Measurements from ENCODE around the gene PTPRD. TPM values are rescaled to one million over a fixed set of nuclear protein-coding genes. Genes with fewer than 3 reads are reported as not detected.

The PTPRD gene
- total RNA-seq, 1 experiment from 2014 or later = not detected

DNA sequence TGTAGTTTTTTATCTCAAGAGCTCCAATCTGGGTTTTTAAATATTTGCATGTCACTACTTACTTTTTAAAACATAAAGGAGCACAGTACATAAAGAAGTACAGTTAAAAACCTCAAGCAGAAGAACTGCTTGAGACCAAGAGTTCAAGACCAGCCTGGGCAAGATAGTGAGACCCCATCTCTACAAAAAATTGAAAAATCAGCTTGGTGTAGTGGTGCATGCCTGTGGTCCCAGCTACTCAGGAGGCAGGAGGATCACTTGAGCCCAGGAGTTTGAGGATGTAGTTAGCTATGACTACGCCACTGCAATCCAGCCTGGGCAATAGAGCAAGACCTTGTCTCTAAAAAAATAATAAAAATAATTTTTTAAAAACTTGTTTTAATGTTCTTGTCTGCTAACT lies 1840.5 kb downstream of the PTPRD start:
- H3K4me1 ChIP-seq (ENCODE audit: control insufficient read depth, insufficient read depth, low read length) = no peaks in the 10 kb centered on the region
- ChIA-PET CTCF (no interaction called here), POLR2A (no interaction called here)
- no peaks in the 10 kb centered on the region for H3K27me3 ChIP-seq (ENCODE audit: control insufficient read depth, insufficient read depth, low read length)
- in situ Hi-C loops (cut with HindIII; ENCODE audit: low pct_unique_long_range_greater_than_20kb, low sequenced_read_pairs) = no loop called here
- ATAC-seq (no peak), DNase-seq (ENCODE audit: low read depth, low spot score) (no peak)
- intact Hi-C loops (cut with micrococcal nuclease; ENCODE audit: unreplicated experiment) = no loop called here
- H3K27ac ChIP-seq (ENCODE audit: low read length) = no peak overlapping the region
- no peaks in the 10 kb centered on the region for H3K36me3 ChIP-seq (ENCODE audit: control insufficient read depth, insufficient read depth, low read length)
- no peak for TF ChIP-seq POLR2AphosphoS5 (IDR thresholded peaks at IDR 0.05; ENCODE audit: low read depth, low read length)
- TF ChIP-seq, protein P1, sequence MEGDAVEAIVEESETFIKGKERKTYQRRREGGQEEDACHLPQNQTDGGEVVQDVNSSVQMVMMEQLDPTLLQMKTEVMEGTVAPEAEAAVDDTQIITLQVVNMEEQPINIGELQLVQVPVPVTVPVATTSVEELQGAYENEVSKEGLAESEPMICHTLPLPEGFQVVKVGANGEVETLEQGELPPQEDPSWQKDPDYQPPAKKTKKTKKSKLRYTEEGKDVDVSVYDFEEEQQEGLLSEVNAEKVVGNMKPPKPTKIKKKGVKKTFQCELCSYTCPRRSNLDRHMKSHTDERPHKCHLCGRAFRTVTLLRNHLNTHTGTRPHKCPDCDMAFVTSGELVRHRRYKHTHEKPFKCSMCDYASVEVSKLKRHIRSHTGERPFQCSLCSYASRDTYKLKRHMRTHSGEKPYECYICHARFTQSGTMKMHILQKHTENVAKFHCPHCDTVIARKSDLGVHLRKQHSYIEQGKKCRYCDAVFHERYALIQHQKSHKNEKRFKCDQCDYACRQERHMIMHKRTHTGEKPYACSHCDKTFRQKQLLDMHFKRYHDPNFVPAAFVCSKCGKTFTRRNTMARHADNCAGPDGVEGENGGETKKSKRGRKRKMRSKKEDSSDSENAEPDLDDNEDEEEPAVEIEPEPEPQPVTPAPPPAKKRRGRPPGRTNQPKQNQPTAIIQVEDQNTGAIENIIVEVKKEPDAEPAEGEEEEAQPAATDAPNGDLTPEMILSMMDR (IDR thresholded peaks at IDR 0.05) = no peak
- TF ChIP-seq SIN3A (IDR thresholded peaks at IDR 0.05; ENCODE audit: borderline replicate concordance, insufficient read depth, low read depth, low read length) = no peak
- TF ChIP-seq TCF7L2 (IDR thresholded peaks at IDR 0.05; ENCODE audit: low read depth, low read length) = no peak
- TF ChIP-seq, protein P2, sequence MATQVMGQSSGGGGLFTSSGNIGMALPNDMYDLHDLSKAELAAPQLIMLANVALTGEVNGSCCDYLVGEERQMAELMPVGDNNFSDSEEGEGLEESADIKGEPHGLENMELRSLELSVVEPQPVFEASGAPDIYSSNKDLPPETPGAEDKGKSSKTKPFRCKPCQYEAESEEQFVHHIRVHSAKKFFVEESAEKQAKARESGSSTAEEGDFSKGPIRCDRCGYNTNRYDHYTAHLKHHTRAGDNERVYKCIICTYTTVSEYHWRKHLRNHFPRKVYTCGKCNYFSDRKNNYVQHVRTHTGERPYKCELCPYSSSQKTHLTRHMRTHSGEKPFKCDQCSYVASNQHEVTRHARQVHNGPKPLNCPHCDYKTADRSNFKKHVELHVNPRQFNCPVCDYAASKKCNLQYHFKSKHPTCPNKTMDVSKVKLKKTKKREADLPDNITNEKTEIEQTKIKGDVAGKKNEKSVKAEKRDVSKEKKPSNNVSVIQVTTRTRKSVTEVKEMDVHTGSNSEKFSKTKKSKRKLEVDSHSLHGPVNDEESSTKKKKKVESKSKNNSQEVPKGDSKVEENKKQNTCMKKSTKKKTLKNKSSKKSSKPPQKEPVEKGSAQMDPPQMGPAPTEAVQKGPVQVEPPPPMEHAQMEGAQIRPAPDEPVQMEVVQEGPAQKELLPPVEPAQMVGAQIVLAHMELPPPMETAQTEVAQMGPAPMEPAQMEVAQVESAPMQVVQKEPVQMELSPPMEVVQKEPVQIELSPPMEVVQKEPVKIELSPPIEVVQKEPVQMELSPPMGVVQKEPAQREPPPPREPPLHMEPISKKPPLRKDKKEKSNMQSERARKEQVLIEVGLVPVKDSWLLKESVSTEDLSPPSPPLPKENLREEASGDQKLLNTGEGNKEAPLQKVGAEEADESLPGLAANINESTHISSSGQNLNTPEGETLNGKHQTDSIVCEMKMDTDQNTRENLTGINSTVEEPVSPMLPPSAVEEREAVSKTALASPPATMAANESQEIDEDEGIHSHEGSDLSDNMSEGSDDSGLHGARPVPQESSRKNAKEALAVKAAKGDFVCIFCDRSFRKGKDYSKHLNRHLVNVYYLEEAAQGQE (IDR thresholded peaks at IDR 0.05; ENCODE audit: insufficient read depth in 1 of 2, low read depth in 2 of 2, low read length in 1 of 2) = no peak
- H3K9me3 ChIP-seq (ENCODE audit: control insufficient read depth, insufficient read depth, low read depth, low read length) = no peaks in the 10 kb centered on the region
- no peak overlapping the region for H3K4me3 ChIP-seq (ENCODE audit: low read depth in 2 of 2, low read length in 2 of 2)
- no TSS peak for BruUV-seq (replicated peaks)

DNA sequence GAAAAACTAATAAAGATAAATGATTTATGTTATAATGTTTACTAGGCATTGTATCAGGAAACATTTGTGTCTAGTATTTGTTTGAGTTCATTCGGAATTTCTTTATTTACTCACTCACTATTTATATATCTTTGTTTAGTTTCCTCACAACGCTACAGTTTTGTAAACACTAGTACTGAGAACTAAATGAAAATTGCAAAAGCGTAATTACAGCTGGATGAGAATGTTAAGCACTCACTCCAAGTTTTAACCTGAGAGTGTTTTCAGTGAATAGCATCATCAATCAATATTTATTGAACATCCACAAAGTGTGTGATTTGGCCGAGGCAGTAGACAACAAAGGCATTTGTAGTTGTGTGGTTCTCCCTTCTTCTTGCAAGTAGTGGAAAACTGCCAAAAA lies 1843.6 kb downstream of the PTPRD start:
- H3K27ac ChIP-seq (ENCODE audit: low read length) = no peak overlapping the region
- H3K9me3 ChIP-seq (ENCODE audit: control insufficient read depth, insufficient read depth, low read depth, low read length) = no peaks in the 10 kb centered on the region
- no peak for ATAC-seq
- no peaks in the 10 kb centered on the region for H3K4me1 ChIP-seq (ENCODE audit: control insufficient read depth, insufficient read depth, low read length)
- BruUV-seq (replicated peaks) = no TSS peak
- no peak overlapping the region for H3K4me3 ChIP-seq (ENCODE audit: low read depth in 2 of 2, low read length in 2 of 2)
- intact Hi-C loops (cut with micrococcal nuclease; ENCODE audit: unreplicated experiment) = no loop called here
- DNase-seq (ENCODE audit: low read depth, low spot score) = no peak
- no peaks in the 10 kb centered on the region for H3K36me3 ChIP-seq (ENCODE audit: control insufficient read depth, insufficient read depth, low read length)
- in situ Hi-C loops (cut with HindIII; ENCODE audit: low pct_unique_long_range_greater_than_20kb, low sequenced_read_pairs) = no loop called here
- H3K27me3 ChIP-seq (ENCODE audit: control insufficient read depth, insufficient read depth, low read length) = no peaks in the 10 kb centered on the region
- CTCF ChIA-PET = no interaction called here
- no peak for TF ChIP-seq TCF7L2 (IDR thresholded peaks at IDR 0.05; ENCODE audit: low read depth, low read length)
- TF ChIP-seq, protein P1 (IDR thresholded peaks at IDR 0.05) = no peak
- no peak for TF ChIP-seq SIN3A (IDR thresholded peaks at IDR 0.05; ENCODE audit: borderline replicate concordance, insufficient read depth, low read depth, low read length)
- no peak for TF ChIP-seq POLR2AphosphoS5 (IDR thresholded peaks at IDR 0.05; ENCODE audit: low read depth, low read length)
- TF ChIP-seq, protein P2 (IDR thresholded peaks at IDR 0.05; ENCODE audit: insufficient read depth in 1 of 2, low read depth in 2 of 2, low read length in 1 of 2) = no peak
- POLR2A ChIA-PET = no interaction called here
